ENCODE results near the gene ADH6.
A peak's percentile ranks its signal among the peaks of the same experiment; 100 is the strongest.
"Not testable (repeated sequence)": the region's sequence is repeated elsewhere in the genome, so short reads cannot be mapped to it uniquely, and the experiment has no call there.

ADH6 gene

GRCh38 chr4:99219072-99219471 is at the start of gene ADH6:
Gene ADH6, minus strand, starts transcription at chr4:99219246. Its CDS starts 94 bp downstream, at chr4:99219152.
- no peak for DNase-seq

GRCh38 chr4:99264927-99265326 is 45.9 kb upstream of the ADH6 start:
- DNase-seq: no peak

GRCh38 chr4:99252746-99253145 is 33.7 kb upstream of the ADH6 start:
- no peak for DNase-seq

GRCh38 chr4:99248714-99249113 is 29.7 kb upstream of the ADH6 start:
- no peak for DNase-seq

GRCh38 chr4:99235955-99236354 is 16.9 kb upstream of the ADH6 start:
- DNase-seq: peak in 1 of 3 experiments; percentile 9

- no peak for DNase-seq
Measured at GRCh38 chr4:99234331-99235010, 15.4 kb upstream of the ADH6 start.

GRCh38 chr4:99233397-99233796 is 14.4 kb upstream of the ADH6 start:
- DNase-seq: not testable (repeated sequence)

GRCh38 chr4:99228706-99229105 is 9.7 kb upstream of the ADH6 start:
- not testable (repeated sequence) for DNase-seq

GRCh38 chr4:99227646-99228045 is 8.6 kb upstream of the ADH6 start:
- not testable (repeated sequence) for DNase-seq

- DNase-seq: no peak
Measured at GRCh38 chr4:99221980-99222379, 2.9 kb upstream of the ADH6 start.

- DNase-seq: no peak
Measured at GRCh38 chr4:99219479-99219878, 433 bp upstream of the ADH6 start.

- no peak for DNase-seq
Measured at GRCh38 chr4:99215521-99215920, 3.5 kb downstream of the ADH6 start.

GRCh38 chr4:99210789-99211188 is 8.3 kb downstream of the ADH6 start:
- DNase-seq: no peak

- no peak for DNase-seq
Measured at GRCh38 chr4:99209671-99210070, 9.4 kb downstream of the ADH6 start.

- no peak for DNase-seq
Measured at GRCh38 chr4:99208719-99209075, 10.3 kb downstream of the ADH6 start.

- DNase-seq: no peak
Measured at GRCh38 chr4:99207911-99208718, 10.9 kb downstream of the ADH6 start.

- DNase-seq: no peak
Measured at GRCh38 chr4:99207069-99207743, 11.8 kb downstream of the ADH6 start.

- peak in 1 of 3 experiments; percentile 85 for DNase-seq
Measured at GRCh38 chr4:99205153-99205979, 13.7 kb downstream of the ADH6 start.

GRCh38 chr4:99202536-99202935 is 16.5 kb downstream of the ADH6 start:
- no peak for DNase-seq

GRCh38 chr4:99202094-99202493 is 17.0 kb downstream of the ADH6 start:
- DNase-seq: no peak

- DNase-seq: no peak
Measured at GRCh38 chr4:99201690-99202089, 17.4 kb downstream of the ADH6 start.

GRCh38 chr4:99200138-99200537 is 18.9 kb downstream of the ADH6 start:
- DNase-seq: no peak

- no peak for DNase-seq
Measured at GRCh38 chr4:99190336-99190735, 28.7 kb downstream of the ADH6 start.

Data from NCI-H1417 (cell line).